H9 (cell line): ENCODE data around the gene PKP3. TPM values are rescaled to one million over a fixed set of nuclear protein-coding genes. Genes with fewer than 3 reads are reported as not detected.

Experiments used
- DNase-seq: peaks from one replicate; pipeline ENCODE4 v3.0.0-alpha.2; 2017
- H2AFZ ChIP-seq: one replicate; pipeline ENCODE4 v1.6.1; 2013; ENCODE audit warnings: mild to moderate bottlenecking, low read length, control low read depth, moderate library complexity
- H2AK5ac ChIP-seq: 2 replicates; pipeline ENCODE4 v1.6.1; 2013; ENCODE audit warnings: low read length, control low read depth, mixed read lengths; ENCODE audit not compliant: insufficient read length
- H2BK120ac ChIP-seq: one replicate; pipeline ENCODE4 v1.6.1; 2013; ENCODE audit warnings: low read depth, mild to moderate bottlenecking, low read length, control low read depth, inconsistent platforms; ENCODE audit not compliant: poor library complexity, severe bottlenecking
- H2BK12ac ChIP-seq: 2 replicates; pipeline ENCODE4 v1.6.1; 2013; ENCODE audit warnings: low read length, control low read depth, mixed read lengths, low read depth; ENCODE audit not compliant: insufficient read length
- H2BK15ac ChIP-seq: 2 replicates; pipeline ENCODE4 v1.6.1; 2013; ENCODE audit warnings: low read depth, low read length, control low read depth
- H2BK20ac ChIP-seq: one replicate; pipeline ENCODE4 v1.6.1; 2013; ENCODE audit warnings: low read depth, mild to moderate bottlenecking, low read length, control low read depth, inconsistent platforms; ENCODE audit not compliant: poor library complexity, severe bottlenecking
- H2BK5ac ChIP-seq: 2 replicates; pipeline ENCODE4 v1.6.1; 2013; ENCODE audit warnings: low read length, control low read depth, mixed read lengths; ENCODE audit not compliant: insufficient read length
- H3K14ac ChIP-seq: 2 replicates; pipeline ENCODE4 v1.6.1; 2013; ENCODE audit warnings: low read length, control low read depth; ENCODE audit not compliant: insufficient read depth
- H3K18ac ChIP-seq: 2 replicates; pipeline ENCODE4 v1.6.1; 2013; ENCODE audit warnings: low read depth, mild to moderate bottlenecking, mixed read lengths, low read length, control low read depth; ENCODE audit not compliant: insufficient read length
- H3K23ac ChIP-seq: 2 replicates; pipeline ENCODE4 v1.6.1; 2013; ENCODE audit warnings: low read length, control low read depth, mixed read lengths, low read depth; ENCODE audit not compliant: insufficient read length
- H3K23me2 ChIP-seq: 2 replicates; pipeline ENCODE4 v1.6.1; 2013; ENCODE audit warnings: low read depth, mild to moderate bottlenecking, mixed read lengths, low read length, control low read depth; ENCODE audit not compliant: insufficient read length, poor library complexity, severe bottlenecking
- H3K27ac ChIP-seq: 2 replicates; pipeline ENCODE4 v1.5.1; 2013; ENCODE audit warnings: low read length, control low read depth, mixed read lengths, low read depth; ENCODE audit not compliant: insufficient read length
- H3K27me3 ChIP-seq: 2 replicates; pipeline ENCODE4 v1.6.1; 2013; ENCODE audit warnings: low read length, control low read depth, inconsistent platforms; ENCODE audit not compliant: insufficient read depth
- H3K4ac ChIP-seq: 2 replicates; pipeline ENCODE4 v1.6.1; 2013; ENCODE audit warnings: low read depth, mild to moderate bottlenecking, control low read depth, inconsistent platforms, low read length, moderate library complexity
- H3K4me1 ChIP-seq: 2 replicates; pipeline ENCODE4 v1.6.1; 2013; ENCODE audit warnings: low read length, control low read depth, inconsistent platforms; ENCODE audit not compliant: insufficient read depth
- H3K4me2 ChIP-seq: 2 replicates; pipeline ENCODE4 v1.6.1; 2013; ENCODE audit warnings: low read length, control low read depth, mixed read lengths; ENCODE audit not compliant: insufficient read length, insufficient read depth
- H3K56ac ChIP-seq: 2 replicates; pipeline ENCODE4 v1.6.1; 2013; ENCODE audit warnings: low read depth, mild to moderate bottlenecking, mixed read lengths, low read length, control low read depth; ENCODE audit not compliant: insufficient read length
- H3K79me1 ChIP-seq: 2 replicates; pipeline ENCODE4 v1.6.1; 2013; ENCODE audit warnings: low read depth, mild to moderate bottlenecking, moderate library complexity, low read length, control low read depth, inconsistent platforms; ENCODE audit not compliant: insufficient read depth, poor library complexity, severe bottlenecking
- H3K79me2 ChIP-seq: 2 replicates; pipeline ENCODE4 v1.6.1; 2013; ENCODE audit warnings: low read length, control low read depth, inconsistent platforms; ENCODE audit not compliant: insufficient read depth
- H3K9ac ChIP-seq: 2 replicates; pipeline ENCODE4 v1.6.1; 2013; ENCODE audit warnings: low read length, control low read depth, mixed read lengths; ENCODE audit not compliant: insufficient read length; ENCODE audit errors: extremely low read depth
- H3K9me3 ChIP-seq: one replicate; pipeline ENCODE4 v1.6.1; 2013; ENCODE audit warnings: low read depth, low read length, inconsistent platforms; ENCODE audit not compliant: control insufficient read depth
- H3T11ph ChIP-seq: one replicate; pipeline ENCODE4 v1.6.1; 2013; ENCODE audit warnings: mild to moderate bottlenecking, low read length, control low read depth, inconsistent platforms
- H4K20me1 ChIP-seq: one replicate; pipeline ENCODE4 v1.6.1; 2013; ENCODE audit not compliant: control insufficient read depth, insufficient read length, insufficient read depth
- H4K5ac ChIP-seq: 2 replicates; pipeline ENCODE4 v1.6.1; 2013; ENCODE audit warnings: low read depth, mild to moderate bottlenecking, mixed read lengths, low read length, control low read depth; ENCODE audit not compliant: insufficient read length
- H4K8ac ChIP-seq: replicated peaks from 2 replicates; pipeline ENCODE4 v1.6.1; 2013; ENCODE audit warnings: low read length, control low read depth, mixed read lengths, low read depth; ENCODE audit not compliant: insufficient read length
- H4K91ac ChIP-seq: 2 replicates; pipeline ENCODE4 v1.6.1; 2013; ENCODE audit warnings: low read depth, mild to moderate bottlenecking, moderate library complexity, mixed read lengths, low read length, control low read depth; ENCODE audit not compliant: insufficient read length
- H3K27ac Mint-ChIP-seq, 3 experiments: 2 replicates in 2 of 3; 3 replicates in 1 of 3; pipeline ENCODE4 v1.8.0; 2020 to 2021; ENCODE audit warnings: mixed read lengths in 3 of 3, mild to moderate bottlenecking in 1 of 3, moderate library complexity in 1 of 3
- H3K27me3 Mint-ChIP-seq: 2 replicates; pipeline ENCODE4 v1.8.0; 2021; ENCODE audit warnings: low read depth, mild to moderate bottlenecking, moderate library complexity, mixed read lengths
- H3K36me3 Mint-ChIP-seq, 3 experiments: 2 replicates in 2 of 3; 3 replicates in 1 of 3; pipeline ENCODE4 v1.8.0; 2020 to 2021; ENCODE audit warnings: low read depth in 3 of 3, mixed read lengths in 3 of 3; ENCODE audit not compliant: insufficient read depth in 1 of 3
- H3K4me1 Mint-ChIP-seq, 2 experiments: 2 replicates each; pipeline ENCODE4 v1.8.0; 2020; ENCODE audit warnings: mixed read lengths in 2 of 2
- H3K4me3 Mint-ChIP-seq, 2 experiments: 2 replicates in 1 of 2; 3 replicates in 1 of 2; pipeline ENCODE4 v1.8.0; 2020 to 2021; ENCODE audit warnings: mild to moderate bottlenecking in 2 of 2, mixed read lengths in 2 of 2, moderate library complexity in 1 of 2
- H3K9me3 Mint-ChIP-seq, 2 experiments: 2 replicates in 1 of 2; 3 replicates in 1 of 2; pipeline ENCODE4 v1.8.0; 2020; ENCODE audit warnings: mild to moderate bottlenecking in 2 of 2, mixed read lengths in 2 of 2, moderate library complexity in 1 of 2
- CTCF ChIP-seq: fragments of 200-600 bp; sonication (generic); conservative IDR thresholded peaks from 3 replicates; pipeline ENCODE4 v1.8.0; 2021; ENCODE audit warnings: antibody characterized with exemption, mild to moderate bottlenecking
- WGBS: extraction: QIAGEN DNeasy Blood & Tissue Kit; methylation state at CpG from one replicate; pipeline ENCODE4 v1.1.7; 2013; ENCODE audit warnings: missing lambda C conversion rate, low lambda C conversion rate, mixed read lengths; ENCODE audit not compliant: insufficient read length; ENCODE audit errors: extremely low coverage; 5-methylcytosine and 5-hydroxymethylcytosine counted together
- total RNA-seq: library from RNA; stranded (reverse); gene quantifications from 2 replicates; pipeline ENCODE4 v1.2.1, GENCODE V29; 2021

Gene PKP3
- total RNA-seq, 1 experiment from 2014 or later = 41.7 TPM

GRCh38 chr11:426851-427250, 32.8 kb downstream of the PKP3 start:
- no CpG with 5 or more reads among the region's 8 CpGs for WGBS
- H3K14ac ChIP-seq = no peak overlapping the region
- no peak for DNase-seq
- no peak for TF ChIP-seq CTCF
- no peak overlapping the region for H2BK15ac ChIP-seq
- no peak overlapping the region for H3K23ac ChIP-seq
- H2BK5ac ChIP-seq = no peak overlapping the region
- H3K79me1 ChIP-seq = no peaks in the 10 kb centered on the region
- H3K23me2 ChIP-seq = no peaks in the 10 kb centered on the region
- no peaks in the 10 kb centered on the region for H3K79me2 ChIP-seq
- no peaks in the 10 kb centered on the region for H4K20me1 ChIP-seq
- no peak overlapping the region for H2AK5ac ChIP-seq
- no peak overlapping the region for H3K9ac ChIP-seq
- H3K4me1 ChIP-seq = no peaks in the 10 kb centered on the region
- no peak overlapping the region for H3K27ac Mint-ChIP-seq
- H4K91ac ChIP-seq = no peak overlapping the region
- no peaks in the 10 kb centered on the region; a peak in 1 of 5 replicates for H3K9me3 Mint-ChIP-seq
- peaks cover 16% of the 10 kb centered on the region for H3K27me3 Mint-ChIP-seq
- H2AFZ ChIP-seq = no peak overlapping the region
- H3K18ac ChIP-seq = no peak overlapping the region
- H3K36me3 Mint-ChIP-seq = peaks cover 0 to 7% (median 4%) of the 10 kb centered on the region in 3 experiments; a peak in 2 of 7 replicates
- H4K5ac ChIP-seq = no peak overlapping the region
- no peak overlapping the region for H3K4ac ChIP-seq
- H2BK20ac ChIP-seq = no peak overlapping the region
- no peak overlapping the region for H2BK12ac ChIP-seq
- H3K56ac ChIP-seq = no peak overlapping the region
- no peaks in the 10 kb centered on the region for H3K9me3 ChIP-seq
- H4K8ac ChIP-seq = no peak overlapping the region
- no peaks in the 10 kb centered on the region for H3K27me3 ChIP-seq
- H3T11ph ChIP-seq = no peak overlapping the region
- no peak overlapping the region for H3K27ac ChIP-seq
- peaks cover 0 to 3% of the 10 kb centered on the region in 2 experiments; a peak in 1 of 4 replicates for H3K4me1 Mint-ChIP-seq
- H3K4me2 ChIP-seq = no peak overlapping the region
- H2BK120ac ChIP-seq = no peak overlapping the region
- H3K4me3 Mint-ChIP-seq = no peak overlapping the region
